GM12878 (cell line): ENCODE data around the gene PPFIA4. TPM values are rescaled to one million over a fixed set of nuclear protein-coding genes. Genes with fewer than 3 reads are reported as not detected.

ENCODE experiments used
- ATAC-seq: fragments of 200-7000 bp; cut with Tn5 transposase; 3 replicates; pipeline ENCODE4 v1.9.1; 2020; ENCODE audit warnings: mild to moderate bottlenecking, moderate library complexity
- BruUV-seq: library from RNA; stranded (reverse); fragments of 400-500 nt; replicated peaks from 2 replicates; lab custom pipeline; 2021; lab: Mats Ljungman, UMichigan
- CTCF ChIA-PET: fragments of 300-600 bp; sonication (Branson Sonifier 250); formaldehyde crosslinking; extraction: SDS; loops from one replicate; lab custom pipeline; 2021; ENCODE audit warnings: inconsistent platforms; lab: Yijun Ruan, JAX
- POLR2A ChIA-PET: fragments of 350-600 bp; formaldehyde crosslinking; extraction: SDS; loops from one replicate; lab custom pipeline; 2021; ENCODE audit warnings: inconsistent platforms; lab: Charles Lee
- RAD21 ChIA-PET: fragments of 300-600 bp; sonication (Branson Sonifier 250); formaldehyde crosslinking; loops from one replicate; lab custom pipeline; 2023; ENCODE audit warnings: antibody characterized with exemption; ENCODE audit not compliant: unreplicated experiment; lab: Charles Lee
- SMC1A ChIA-PET: fragments of 300-600 bp; sonication (Branson Sonifier 250); formaldehyde crosslinking; loops from one replicate; lab custom pipeline; 2023; ENCODE audit not compliant: unreplicated experiment, uncharacterized antibody; lab: Charles Lee
- DNase-seq: peaks from one replicate; pipeline ENCODE4 v3.0.0-alpha.2; 2011; ENCODE audit warnings: low read depth, low spot score
- FAIRE-seq: peaks from 3 replicates; lab custom pipeline; 2011; peaks lifted over from hg19 to GRCh38; lab: Jason Lieb, UNC
- H2AFZ ChIP-seq: 2 replicates; pipeline ENCODE4 v1.6.0; 2011; ENCODE audit warnings: low read depth, low read length, control low read depth; ENCODE audit not compliant: control insufficient read depth
- H3K27ac ChIP-seq: 2 replicates; pipeline ENCODE4 v1.5.1; 2011; ENCODE audit warnings: control low read depth; ENCODE audit not compliant: control insufficient read depth, insufficient read depth
- H3K27me3 ChIP-seq, 2 experiments: replicated peaks in 1 of 2; 2 replicates each; pipeline versions ENCODE4 v1.6.0 to v1.6.1; 2011; ENCODE audit warnings: low read length in 1 of 2; ENCODE audit not compliant: control insufficient read depth in 2 of 2, insufficient read depth in 2 of 2
- H3K36me3 ChIP-seq, 2 experiments: 2 replicates each; pipeline ENCODE4 v1.5.1; 2011; ENCODE audit warnings: low read length in 1 of 2; ENCODE audit not compliant: control insufficient read depth in 2 of 2, insufficient read depth in 2 of 2
- H3K4me1 ChIP-seq: 2 replicates; pipeline ENCODE4 v1.6.1; 2011; ENCODE audit warnings: mild to moderate bottlenecking, low read length, moderate library complexity, mixed read lengths; ENCODE audit not compliant: control insufficient read depth, insufficient read depth
- H3K4me2 ChIP-seq: 2 replicates; pipeline ENCODE4 v1.6.0; 2011; ENCODE audit warnings: control low read depth; ENCODE audit not compliant: control insufficient read depth, insufficient read depth
- H3K4me3 ChIP-seq: fragments of 200-600 bp; sonication (generic); 2 replicates; pipeline ENCODE4 v1.5.1; 2016
- H3K79me2 ChIP-seq: 2 replicates; pipeline ENCODE4 v1.6.0; 2011; ENCODE audit warnings: low read length; ENCODE audit not compliant: control insufficient read depth, insufficient read depth
- H3K9ac ChIP-seq: 2 replicates; pipeline ENCODE4 v1.8.0; 2011; ENCODE audit warnings: low read length, control low read depth, mixed read lengths; ENCODE audit not compliant: control insufficient read depth, insufficient read depth
- H3K9me3 ChIP-seq: replicated peaks from 3 replicates; pipeline ENCODE4 v1.5.1; 2011; ENCODE audit warnings: mild to moderate bottlenecking, low read length; ENCODE audit not compliant: control insufficient read depth, insufficient read depth
- H4K20me1 ChIP-seq: 2 replicates; pipeline ENCODE4 v1.6.0; 2011; ENCODE audit not compliant: control insufficient read depth, insufficient read depth
- CHD4 ChIP-seq: fragments of 200-600 bp; sonication (generic); IDR thresholded peaks from 2 replicates; pipeline ENCODE4 v1.6.1; 2016; ENCODE audit warnings: mild to moderate bottlenecking
- E2F8 ChIP-seq: fragments of 450-650 bp; IDR thresholded peaks from 2 replicates; pipeline ENCODE4 v1.6.1; 2018; ENCODE audit warnings: mild to moderate bottlenecking, low read depth, moderate library complexity; ENCODE audit not compliant: partially characterized antibody
- FOS ChIP-seq: IDR thresholded peaks from 3 replicates; pipeline ENCODE4 v1.6.1; 2011; ENCODE audit warnings: borderline replicate concordance; ENCODE audit not compliant: insufficient read length; ENCODE audit errors: extremely low read depth
- HDGF ChIP-seq: fragments of 450-650 bp; IDR thresholded peaks from 2 replicates; pipeline ENCODE4 v1.6.1; 2016; ENCODE audit warnings: antibody characterized with exemption
- MXI1 ChIP-seq: fragments of 150-350 bp; IDR thresholded peaks from 2 replicates; pipeline ENCODE4 v1.6.1; 2011; ENCODE audit warnings: low read depth, mild to moderate bottlenecking, inconsistent platforms, low read length, improper control_type of control experiment
- NBN ChIP-seq: fragments of 450-650 bp; IDR thresholded peaks from 2 replicates; pipeline ENCODE4 v1.6.1; 2016
- NR2C2 ChIP-seq: IDR thresholded peaks from 2 replicates; pipeline ENCODE4 v1.6.1; 2011; ENCODE audit warnings: borderline replicate concordance, low read depth; ENCODE audit not compliant: control insufficient read depth, insufficient read length
- RAD21 ChIP-seq: IDR thresholded peaks from 2 replicates; pipeline ENCODE4 v1.6.1; 2011; ENCODE audit warnings: mild to moderate bottlenecking, low read depth, low read length, moderate library complexity; ENCODE audit not compliant: insufficient read depth
- RB1 ChIP-seq: fragments of 450-650 bp; formaldehyde crosslinking; IDR thresholded peaks from 2 replicates; pipeline ENCODE4 v1.6.1; 2017; ENCODE audit warnings: mild to moderate bottlenecking, borderline replicate concordance
- RFX5 ChIP-seq: IDR thresholded peaks from 2 replicates; pipeline ENCODE4 v1.6.1; 2011; ENCODE audit warnings: low read depth, low read length, improper control_type of control experiment
- SIX5 ChIP-seq: IDR thresholded peaks from 2 replicates; pipeline ENCODE4 v1.6.1; 2011; ENCODE audit warnings: mild to moderate bottlenecking, low read depth, low read length, moderate library complexity; ENCODE audit not compliant: severe bottlenecking
- SP1 ChIP-seq: IDR thresholded peaks from one replicate; pipeline ENCODE4 v1.6.1; 2011; ENCODE audit warnings: low read depth, low read length
- TAF1 ChIP-seq: IDR thresholded peaks from 2 replicates; pipeline ENCODE4 v1.6.1; 2011; ENCODE audit warnings: mild to moderate bottlenecking, low read depth, low read length, borderline replicate concordance
- ZNF217 ChIP-seq: fragments of 450-650 bp; IDR thresholded peaks from 2 replicates; pipeline ENCODE4 v1.6.1; 2017; ENCODE audit warnings: antibody characterized with exemption, mild to moderate bottlenecking
- ZNF24 ChIP-seq: fragments of 450-650 bp; IDR thresholded peaks from 2 replicates; pipeline ENCODE4 v1.6.1; 2017; ENCODE audit warnings: antibody characterized with exemption, mild to moderate bottlenecking
- ZNF274 ChIP-seq: IDR thresholded peaks from one replicate; pipeline ENCODE4 v1.8.0; 2011; ENCODE audit not compliant: insufficient read length, insufficient read depth
- WGBS: methylation state at CpG from one replicate; pipeline ENCODE4 v1.1.6; 2016; ENCODE audit warnings: low lambda C conversion rate; ENCODE audit not compliant: insufficient replicate concordance, insufficient coverage; ENCODE audit errors: missing lambda C conversion rate; 5-methylcytosine and 5-hydroxymethylcytosine counted together
- in situ Hi-C: fragments of 300-500 bp; cut with MboI; formaldehyde crosslinking; loops from 9 replicates; pipeline ENCODE4 v1.14.3; 2018; ENCODE audit warnings: mixed read lengths
- intact Hi-C: fragments of 100-400 bp; cut with micrococcal nuclease; formaldehyde crosslinking; loops from one replicate; pipeline ENCODE4 v1.14.2; 2022; ENCODE audit not compliant: unreplicated experiment
- polyA plus RNA-seq, 11 experiments: library from polyadenylated mRNA; depleted of rRNA in 4 of 11; unstranded in 6 of 11; stranded (reverse) in 5 of 11; fragments of >200 nt; fragmentation: Nextera tagmentation in 4 of 11; fragmentation: Illumina TruSeq in 1 of 11; extraction: Ambion mirVana in 4 of 11; extraction: Trizol in 1 of 11; gene quantifications; 1 replicate in 1 of 11; 2 replicates in 10 of 11; pipeline versions ENCODE4 v1.2.1 to v1.2.3, GENCODE V29; 2011 to 2016; ENCODE audit warnings: inconsistent platforms in 2 of 11, missing spikeins in 2 of 11, low read depth in 1 of 11
- total RNA-seq, 4 experiments: library from RNA; depleted of rRNA in 3 of 4; stranded (reverse); fragments of >200 nt in 3 of 4; fragmentation: Illumina TruSeq in 1 of 4; extraction: Trizol in 1 of 4; gene quantifications; 2 replicates each; pipeline versions ENCODE4 v1.2.1 to v1.2.3, GENCODE V29; 2013 to 2021
- TF ChIP-seq, protein P1 (sequence below): fragments of 450-650 bp; IDR thresholded peaks from 2 replicates; pipeline ENCODE4 v1.6.1; 2016; ENCODE audit warnings: mild to moderate bottlenecking

PPFIA4 gene
- total and polyA plus RNA-seq, 10 of the 15 experiments (the other 5 are each of a cell fraction or from before 2014, with no cell fraction given), result 0.02 to 19.7 (median 0.34) TPM; not detected in 1

DNA sequence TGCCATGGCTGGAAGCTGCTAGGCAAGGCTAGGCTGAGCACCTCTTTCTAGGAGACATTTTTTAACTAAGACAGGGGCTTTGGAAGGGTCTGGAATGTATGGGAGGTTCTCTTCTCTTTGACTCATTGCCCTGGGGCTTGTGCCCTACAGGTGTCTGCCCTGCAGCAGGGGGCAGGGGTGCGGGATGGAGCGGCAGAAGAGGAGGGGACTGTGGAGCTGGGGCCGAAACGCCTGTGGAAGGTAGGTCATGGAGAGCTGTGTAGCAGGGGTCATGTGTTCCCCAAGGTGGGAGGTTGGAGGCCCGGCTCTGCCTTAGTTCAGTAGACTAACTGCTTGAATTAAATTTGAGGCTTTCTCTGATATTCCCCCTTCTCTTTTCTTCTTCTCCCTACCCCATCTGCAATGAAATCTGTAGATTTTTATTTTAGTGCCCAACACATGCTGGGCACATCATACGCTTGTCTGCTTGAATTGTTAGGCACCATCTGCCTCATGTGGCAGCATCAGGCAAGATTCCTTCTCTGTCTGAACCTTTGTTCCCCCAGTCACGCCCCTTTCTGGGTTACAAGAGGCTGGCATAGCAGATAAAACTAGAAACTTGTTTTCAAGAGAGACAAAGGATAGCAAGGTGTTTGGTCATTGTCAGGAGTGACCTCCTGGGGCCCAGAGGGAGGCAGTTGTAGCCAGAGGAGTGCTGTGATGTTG is 18.4 kb downstream of the PPFIA4 start:
- H3K4me2 ChIP-seq, result no peak overlapping the region
- ChIA-PET POLR2A (no interaction called here), CTCF (interaction anchor here (1.7 to 6.6 kb wide), 2 partner anchors 73 to 174 kb away, joined by 4 to 105 read pairs; no protein-coding TSS in a partner anchor)
- H2AFZ ChIP-seq, result no peak overlapping the region
- no peak for DNase-seq
- H3K4me1 ChIP-seq, result no peaks in the 10 kb centered on the region
- no peak overlapping the region for H3K4me3 ChIP-seq
- no peaks in the 10 kb centered on the region for H3K27me3 ChIP-seq
- BruUV-seq, result no TSS peak
- H3K27ac ChIP-seq, result no peak overlapping the region
- no peaks in the 10 kb centered on the region for H3K79me2 ChIP-seq
- 0 out of 2 replicates have a peak, but pooled peaks cover under 1% of the 10 kb centered on the region for H4K20me1 ChIP-seq
- no peaks in the 10 kb centered on the region; a peak in 1 of 4 replicates for H3K36me3 ChIP-seq
- TF ChIP-seq MXI1, result no peak
- TF ChIP-seq RB1, result no peak
- no peak for TF ChIP-seq SP1
- TF ChIP-seq ZNF274, result no peak
- TF ChIP-seq E2F8, result no peak
- TF ChIP-seq ZNF24, result no peak
- TF ChIP-seq, protein P1, sequence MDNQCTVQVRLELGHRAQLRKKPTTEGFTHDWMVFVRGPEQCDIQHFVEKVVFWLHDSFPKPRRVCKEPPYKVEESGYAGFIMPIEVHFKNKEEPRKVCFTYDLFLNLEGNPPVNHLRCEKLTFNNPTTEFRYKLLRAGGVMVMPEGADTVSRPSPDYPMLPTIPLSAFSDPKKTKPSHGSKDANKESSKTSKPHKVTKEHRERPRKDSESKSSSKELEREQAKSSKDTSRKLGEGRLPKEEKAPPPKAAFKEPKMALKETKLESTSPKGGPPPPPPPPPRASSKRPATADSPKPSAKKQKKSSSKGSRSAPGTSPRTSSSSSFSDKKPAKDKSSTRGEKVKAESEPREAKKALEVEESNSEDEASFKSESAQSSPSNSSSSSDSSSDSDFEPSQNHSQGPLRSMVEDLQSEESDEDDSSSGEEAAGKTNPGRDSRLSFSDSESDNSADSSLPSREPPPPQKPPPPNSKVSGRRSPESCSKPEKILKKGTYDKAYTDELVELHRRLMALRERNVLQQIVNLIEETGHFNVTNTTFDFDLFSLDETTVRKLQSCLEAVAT, result no peak
- TF ChIP-seq HDGF, result no peak
- TF ChIP-seq FOS, result no peak
- TF ChIP-seq NBN, result no peak
- TF ChIP-seq CHD4, result no peak
- no peak for TF ChIP-seq NR2C2
- no peak for TF ChIP-seq ZNF217
- TF ChIP-seq RAD21, result no peak
- TF ChIP-seq RFX5, result no peak
- no peak for TF ChIP-seq TAF1
- no peak for TF ChIP-seq SIX5
- TF ChIP-seq, all 136 proteins: peak for 0
- ChIA-PET RAD21 (no interaction called here), SMC1A (no interaction called here)
- H3K9ac ChIP-seq, result no peak overlapping the region
- intact Hi-C loops, result no loop called here
- 45% methylated on average over 7 of the region's 7 CpGs for WGBS
- no peaks in the 10 kb centered on the region for H3K9me3 ChIP-seq
- no peak for FAIRE-seq
- in situ Hi-C loops, result no loop called here
- no peak for ATAC-seq
